Measurements from ENCODE around the gene ROPN1. TPM values are rescaled to one million over a fixed set of nuclear protein-coding genes. Genes with fewer than 3 reads are reported as not detected.
"Not testable (repeated sequence)": the region's sequence is repeated elsewhere in the genome, so short reads cannot be mapped to it uniquely, and the experiment has no call there.

The ROPN1 gene
- total and polyA plus RNA-seq, 9 donors: not detected

GRCh38 chr3:123980539-123980938 lies 11.4 kb downstream of the ROPN1 start:
- no peaks in the 10 kb centered on the region for H3K4me1 ChIP-seq (ENCODE audit: insufficient read depth)
- no peaks in the 10 kb centered on the region for H3K27me3 ChIP-seq
- H3K4me3 ChIP-seq: no peak overlapping the region
- no peak for TF ChIP-seq EP300 (IDR thresholded peaks at IDR 0.05)
- TF ChIP-seq POLR2A (IDR thresholded peaks at IDR 0.05): no peak
- no peak for TF ChIP-seq CTCF (IDR thresholded peaks at IDR 0.05)
- 70 to 75% (median 72%) methylated on average over 4 of the region's 4 CpGs for WGBS, 3 donors
- H3K9me3 ChIP-seq: no peaks in the 10 kb centered on the region
- H3K27ac ChIP-seq: no peak overlapping the region
- DNase-seq: no peak
- intact Hi-C loops (cut with DNase I): no loop called here
- no peaks in the 10 kb centered on the region for H3K36me3 ChIP-seq

GRCh38 chr3:123979525-123980501 lies 12.1 kb downstream of the ROPN1 start:
- H3K4me3 ChIP-seq; intact Hi-C loops (cut with DNase I); H3K9me3 ChIP-seq; H3K4me1 ChIP-seq (ENCODE audit: insufficient read depth); H3K36me3 ChIP-seq; H3K27ac ChIP-seq; H3K27me3 ChIP-seq: not testable (repeated sequence)
- DNase-seq: peak; percentile 16 to 40 (median 35)
- TF ChIP-seq CTCF (IDR thresholded peaks at IDR 0.05): peak in 2 of 3 donors; percentile 33 to 59
- WGBS, 3 donors: 5 to 7% (median 5%) methylated on average over 27 of the region's 29 CpGs

- DNase-seq; H3K36me3 ChIP-seq; H3K27ac ChIP-seq; H3K4me1 ChIP-seq (ENCODE audit: insufficient read depth); intact Hi-C loops (cut with DNase I); H3K27me3 ChIP-seq; H3K9me3 ChIP-seq; H3K4me3 ChIP-seq: not testable (repeated sequence)
- 84 to 88% (median 87%) methylated on average over 7 of the region's 7 CpGs for WGBS, 3 donors
Observed at GRCh38 chr3:123976904-123977303, 15.0 kb downstream of the ROPN1 start.

GRCh38 chr3:123976181-123976898 lies 15.6 kb downstream of the ROPN1 start:
- intact Hi-C loops (cut with DNase I); H3K36me3 ChIP-seq; H3K27ac ChIP-seq; H3K4me3 ChIP-seq; H3K4me1 ChIP-seq (ENCODE audit: insufficient read depth); H3K9me3 ChIP-seq; DNase-seq; H3K27me3 ChIP-seq: not testable (repeated sequence)
- 57 to 78% (median 76%) methylated on average over 4 of the region's 4 CpGs for WGBS, 3 donors

GRCh38 chr3:123975030-123975429 lies 16.9 kb downstream of the ROPN1 start:
- H3K4me3 ChIP-seq; H3K27ac ChIP-seq; intact Hi-C loops (cut with DNase I); DNase-seq; H3K27me3 ChIP-seq; H3K36me3 ChIP-seq; H3K9me3 ChIP-seq; H3K4me1 ChIP-seq (ENCODE audit: insufficient read depth): not testable (repeated sequence)
- 39 to 48% (median 43%) methylated on average over 5 of the region's 7 CpGs for WGBS, 3 donors

- no peak for DNase-seq
- no peak overlapping the region for H3K4me3 ChIP-seq
- H3K27me3 ChIP-seq: no peaks in the 10 kb centered on the region
- intact Hi-C loops (cut with DNase I): no loop called here
- no peak overlapping the region for H3K27ac ChIP-seq
- no peaks in the 10 kb centered on the region for H3K36me3 ChIP-seq
- no peaks in the 10 kb centered on the region for H3K9me3 ChIP-seq
- H3K4me1 ChIP-seq (ENCODE audit: insufficient read depth): no peaks in the 10 kb centered on the region
- TF ChIP-seq EP300 (IDR thresholded peaks at IDR 0.05) (no peak), POLR2A (IDR thresholded peaks at IDR 0.05) (no peak), CTCF (IDR thresholded peaks at IDR 0.05) (no peak)
Observed at GRCh38 chr3:123971406-123971805, 20.5 kb downstream of the ROPN1 start.

- not testable (repeated sequence) for H3K4me3 ChIP-seq
Observed at GRCh38 chr3:123967260-123967659, 24.7 kb downstream of the ROPN1 start.

GRCh38 chr3:123966799-123967198 lies 25.1 kb downstream of the ROPN1 start:
- WGBS, 3 donors: 42 to 57% (median 50%) methylated on average over 1 of the region's 1 CpG
- DNase-seq; H3K4me1 ChIP-seq (ENCODE audit: insufficient read depth): not testable (repeated sequence)

More at GRCh38 chr3:123967260-123967659, 24.7 kb downstream of the ROPN1 start:
- intact Hi-C loops (cut with DNase I); H3K4me1 ChIP-seq (ENCODE audit: insufficient read depth); DNase-seq; H3K27me3 ChIP-seq; H3K27ac ChIP-seq; H3K36me3 ChIP-seq; H3K9me3 ChIP-seq: not testable (repeated sequence)
- WGBS, 3 donors: 22% methylated on average over 2 of the region's 2 CpGs

More at GRCh38 chr3:123966799-123967198, 25.1 kb downstream of the ROPN1 start:
- H3K9me3 ChIP-seq; H3K27me3 ChIP-seq; H3K36me3 ChIP-seq; H3K27ac ChIP-seq; intact Hi-C loops (cut with DNase I); H3K4me3 ChIP-seq: not testable (repeated sequence)
